ENCODE results near the gene PPFIBP1.
"Not testable (repeated sequence)": the region's sequence is repeated elsewhere in the genome, so short reads cannot be mapped to it uniquely, and the experiment has no call there.

Gene PPFIBP1

GRCh38 chr12:27620121-27620520 is 96.1 kb downstream of the PPFIBP1 start:
- no peak overlapping the region for H3K4me3 ChIP-seq (ENCODE audit: low read depth, low read length)

GRCh38 chr12:27622436-27623195 is 98.6 kb downstream of the PPFIBP1 start:
- no peak overlapping the region for H3K4me3 ChIP-seq (ENCODE audit: low read depth, low read length)

DNA sequence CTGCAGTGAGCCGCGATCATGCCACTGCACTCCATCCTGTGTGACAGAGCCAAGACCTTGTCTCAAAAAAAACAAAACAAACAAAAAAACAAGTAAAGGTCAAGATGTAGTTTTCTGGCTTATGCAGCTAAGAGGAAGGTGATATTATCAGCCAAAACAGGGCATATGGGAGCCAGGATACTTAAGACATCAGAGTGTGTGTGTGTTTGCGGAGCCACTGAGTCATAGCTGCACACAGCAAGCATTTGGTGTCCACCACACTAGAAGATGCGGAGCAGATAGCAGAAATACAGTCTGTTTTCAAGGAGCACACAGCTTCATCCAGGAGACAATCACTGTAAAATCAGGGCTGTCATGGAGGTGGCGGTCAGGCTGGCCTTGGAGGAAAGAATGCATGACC is 99.6 kb downstream of the PPFIBP1 start:
- no peak overlapping the region for H3K4me3 ChIP-seq (ENCODE audit: low read depth, low read length)

DNA sequence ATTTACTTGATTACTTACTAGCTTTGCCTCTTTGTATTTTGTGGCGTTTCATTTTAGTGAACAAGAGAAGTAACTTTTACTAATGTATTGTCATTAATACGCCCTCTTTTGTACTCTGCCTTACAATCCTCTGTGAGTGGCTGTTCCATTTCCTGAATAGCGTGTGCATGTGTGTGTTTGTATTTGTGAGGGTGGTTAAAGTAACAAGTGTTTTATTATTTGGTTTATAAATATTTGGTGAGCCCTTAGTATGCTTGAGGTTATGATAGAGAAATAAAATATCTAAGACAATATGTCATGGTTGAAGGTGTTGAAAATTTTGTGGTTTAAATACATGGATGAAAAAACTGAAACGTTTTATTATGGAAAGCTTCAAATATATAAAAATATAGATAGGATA is 100.6 kb downstream of the PPFIBP1 start:
- no peak overlapping the region for H3K4me3 ChIP-seq (ENCODE audit: low read depth, low read length)

GRCh38 chr12:27627123-27627852 is 103.3 kb downstream of the PPFIBP1 start:
- no peak overlapping the region for H3K4me3 ChIP-seq (ENCODE audit: low read depth, low read length)

DNA sequence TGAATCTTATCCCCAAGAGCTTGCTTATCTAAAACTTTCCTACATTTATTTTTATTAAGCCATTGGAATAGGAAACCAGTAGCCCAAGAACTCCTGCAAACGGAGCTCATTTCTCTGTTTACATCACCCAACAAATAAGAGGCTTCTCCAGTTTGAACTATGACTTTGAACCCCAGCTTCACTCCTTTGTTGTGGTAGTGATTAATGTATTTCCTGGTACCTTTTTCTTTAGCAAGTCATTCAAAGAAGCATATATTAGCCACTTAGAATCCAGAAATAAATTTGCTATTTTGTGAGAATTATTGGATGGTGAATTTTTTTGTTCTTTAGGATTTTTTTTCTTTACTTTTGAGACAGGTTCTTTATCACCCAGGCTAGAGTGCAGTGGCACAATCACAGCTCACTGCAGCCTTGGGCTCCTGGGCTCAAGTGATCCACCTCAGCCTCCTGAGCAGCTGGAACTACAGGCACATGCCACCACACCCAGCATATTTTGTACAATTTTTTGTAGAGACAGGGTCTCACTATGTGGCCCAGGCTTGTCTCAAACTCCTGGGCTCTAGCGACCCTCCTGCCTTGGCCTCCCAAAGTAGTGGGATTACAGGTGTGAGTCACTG is 104.0 kb downstream of the PPFIBP1 start:
- not testable (repeated sequence) for H3K4me3 ChIP-seq (ENCODE audit: low read depth, low read length)

DNA sequence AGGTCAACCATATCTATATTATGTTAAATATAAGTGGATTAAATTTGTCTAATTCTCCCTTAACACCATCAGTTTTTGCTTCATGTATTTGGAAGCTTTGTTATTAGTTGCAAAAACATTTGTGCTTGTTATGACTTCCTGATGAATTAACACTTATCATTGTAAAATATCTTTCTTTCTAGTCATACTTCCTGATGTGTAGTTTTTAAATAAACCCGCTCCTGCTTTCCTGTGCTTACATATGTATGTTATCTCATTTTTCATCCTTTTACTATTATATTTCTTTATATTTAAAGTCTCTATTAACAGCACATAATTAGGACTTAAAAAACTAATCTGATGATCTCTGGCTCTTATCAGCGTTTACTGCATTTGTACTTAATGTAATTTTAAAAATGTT is 106.2 kb downstream of the PPFIBP1 start:
- H3K4me3 ChIP-seq (ENCODE audit: low read depth, low read length): not testable (repeated sequence)

- no peak overlapping the region for H3K4me3 ChIP-seq (ENCODE audit: low read depth, low read length)
Measured at GRCh38 chr12:27631365-27631764, 107.4 kb downstream of the PPFIBP1 start.

DNA sequence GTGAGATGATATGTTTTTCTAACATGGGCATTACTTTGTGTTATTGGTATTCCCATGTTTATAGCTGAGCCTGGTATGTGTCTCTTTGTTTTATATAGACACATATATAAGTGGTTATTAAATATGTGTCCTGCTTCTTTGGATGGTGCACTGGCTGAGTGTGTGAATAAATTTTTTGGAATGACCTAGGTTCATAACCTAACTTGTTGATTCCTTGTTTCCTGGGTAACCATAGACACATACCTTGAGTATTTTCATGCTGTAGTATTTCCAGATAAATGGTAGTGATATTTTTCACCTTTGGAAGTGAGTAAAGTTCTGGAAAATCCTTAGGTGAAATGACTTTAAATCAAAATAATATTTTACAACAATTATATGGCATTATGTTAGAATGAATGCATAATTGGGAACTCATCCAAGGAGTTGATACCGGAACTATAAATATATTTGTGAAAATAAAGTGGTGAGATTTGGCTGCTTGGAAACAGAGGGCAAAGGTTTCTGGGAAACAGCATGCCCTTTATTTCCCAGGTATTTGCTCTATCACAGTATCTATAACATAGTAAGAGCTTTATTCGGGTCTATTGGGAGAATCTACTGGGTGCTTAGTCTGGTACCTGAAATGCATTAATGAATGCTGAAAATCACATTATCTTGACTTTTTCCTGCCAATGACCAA is 107.9 kb downstream of the PPFIBP1 start:
- H3K4me3 ChIP-seq (ENCODE audit: low read depth, low read length): no peak overlapping the region

GRCh38 chr12:27635349-27635972 is 111.5 kb downstream of the PPFIBP1 start:
- H3K4me3 ChIP-seq (ENCODE audit: low read depth, low read length): no peak overlapping the region

DNA sequence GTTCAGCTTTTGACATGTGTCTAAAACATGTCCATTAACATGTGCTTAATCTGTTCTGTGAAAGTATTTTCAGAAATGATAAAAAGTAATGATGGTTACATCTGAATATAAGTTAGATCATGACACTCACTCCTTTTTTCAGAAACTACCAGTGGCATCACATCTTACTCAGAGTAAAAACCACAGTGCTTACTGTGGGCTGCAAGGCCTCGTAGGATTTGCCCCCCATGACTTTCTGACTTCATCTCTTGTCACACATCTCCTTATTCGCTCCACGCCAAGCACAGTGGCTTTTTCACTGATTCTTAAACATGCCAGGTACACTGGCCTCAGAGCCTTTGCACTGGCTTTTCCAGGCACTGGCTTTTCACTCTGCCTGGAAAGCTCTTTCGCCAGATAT is 112.6 kb downstream of the PPFIBP1 start:
- H3K4me3 ChIP-seq (ENCODE audit: low read depth, low read length): not testable (repeated sequence)

GRCh38 chr12:27637524-27637923 is 113.5 kb downstream of the PPFIBP1 start:
- no peak overlapping the region for H3K4me3 ChIP-seq (ENCODE audit: low read depth, low read length)

- H3K4me3 ChIP-seq (ENCODE audit: low read depth, low read length): no peak overlapping the region
Measured at GRCh38 chr12:27639265-27639664, 115.3 kb downstream of the PPFIBP1 start.

DNA sequence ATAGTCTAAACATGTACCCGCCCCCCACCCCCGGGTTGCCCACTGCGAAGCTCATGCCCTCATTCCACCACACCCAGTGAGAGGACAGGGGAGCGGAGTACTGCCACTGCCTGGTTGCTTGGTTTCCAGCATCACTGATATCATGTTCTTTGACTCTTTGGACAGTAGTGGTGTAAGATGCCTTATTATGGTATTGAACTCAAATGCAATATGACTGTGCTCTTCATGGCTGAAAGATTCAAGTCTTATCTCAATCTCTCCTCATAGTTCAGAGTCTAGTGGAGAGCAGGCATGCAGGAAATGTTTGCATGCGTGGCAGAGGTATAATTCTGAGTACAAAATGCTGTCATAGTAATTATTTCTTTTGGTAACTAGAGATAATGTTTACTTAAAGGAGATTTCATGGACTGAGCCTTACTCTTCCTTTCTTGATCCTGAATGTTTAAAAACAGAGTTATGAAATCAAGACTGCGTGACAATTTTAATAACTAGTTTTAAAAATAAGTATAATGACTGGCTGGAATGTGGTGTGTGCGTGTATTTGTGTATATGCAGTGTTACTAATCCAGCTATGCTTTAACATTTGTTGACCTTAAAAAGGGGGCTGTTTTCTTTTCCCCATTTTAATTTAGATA is 116.7 kb downstream of the PPFIBP1 start:
- not testable (repeated sequence) for H3K4me3 ChIP-seq (ENCODE audit: low read depth, low read length)

- H3K4me3 ChIP-seq (ENCODE audit: low read depth, low read length): not testable (repeated sequence)
Measured at GRCh38 chr12:27642361-27642760, 118.4 kb downstream of the PPFIBP1 start.

DNA sequence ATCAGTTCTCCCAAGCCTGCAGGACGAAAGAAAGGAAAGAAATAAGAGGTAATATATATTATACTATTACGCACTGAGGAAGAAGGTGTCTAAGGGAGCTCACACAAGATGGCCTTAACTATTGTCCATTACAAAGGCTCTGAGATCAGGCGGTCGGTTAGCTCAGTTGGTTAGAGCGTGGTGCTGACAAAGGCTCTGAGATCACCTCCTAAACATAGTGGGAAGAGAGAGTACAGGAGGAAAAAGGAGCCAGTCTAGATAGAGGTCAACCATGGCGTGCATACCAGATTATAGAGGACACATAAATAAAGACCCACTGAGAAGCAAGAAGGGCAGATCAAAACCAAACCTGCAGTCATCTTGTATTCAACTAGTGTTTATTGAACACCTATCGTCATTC is 118.9 kb downstream of the PPFIBP1 start:
- H3K4me3 ChIP-seq (ENCODE audit: low read depth, low read length): not testable (repeated sequence)

DNA sequence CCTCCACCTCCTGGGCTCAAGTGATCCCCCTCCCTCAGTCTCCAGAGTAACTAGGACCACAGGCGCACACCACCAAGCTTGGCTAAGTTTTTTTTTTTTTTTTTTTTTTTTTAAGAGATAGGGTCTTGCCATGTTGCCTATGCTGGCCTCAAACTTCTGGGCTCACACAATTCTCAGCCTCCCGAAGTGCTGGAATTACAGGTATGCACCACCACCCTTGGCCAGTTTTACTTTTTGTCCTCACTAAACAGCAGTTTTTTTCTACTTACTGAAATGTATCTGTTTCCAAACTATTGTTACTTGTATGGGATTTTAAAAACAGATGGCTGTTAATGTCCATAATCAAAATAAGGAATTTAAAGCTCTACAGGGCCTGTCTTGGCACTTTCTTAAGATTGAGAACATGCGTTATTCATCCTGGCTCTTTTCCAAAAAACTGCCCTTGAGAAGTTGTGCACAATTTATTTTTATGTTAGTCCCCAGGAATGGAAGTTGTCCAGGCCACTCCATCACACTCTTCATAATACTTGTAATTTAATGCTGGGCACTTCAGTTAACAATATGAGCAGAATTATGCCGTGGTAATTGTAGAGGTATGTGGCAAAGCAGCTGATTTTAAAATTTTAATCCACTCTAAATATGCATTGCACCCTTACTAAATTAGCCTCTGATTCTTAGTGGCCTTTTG is 120.3 kb downstream of the PPFIBP1 start:
- H3K4me3 ChIP-seq (ENCODE audit: low read depth, low read length): no peak overlapping the region

- H3K4me3 ChIP-seq (ENCODE audit: low read depth, low read length): no peak overlapping the region
Measured at GRCh38 chr12:27645671-27646070, 121.7 kb downstream of the PPFIBP1 start.

GRCh38 chr12:27646149-27646548 is 122.1 kb downstream of the PPFIBP1 start:
- H3K4me3 ChIP-seq (ENCODE audit: low read depth, low read length): no peak overlapping the region

DNA sequence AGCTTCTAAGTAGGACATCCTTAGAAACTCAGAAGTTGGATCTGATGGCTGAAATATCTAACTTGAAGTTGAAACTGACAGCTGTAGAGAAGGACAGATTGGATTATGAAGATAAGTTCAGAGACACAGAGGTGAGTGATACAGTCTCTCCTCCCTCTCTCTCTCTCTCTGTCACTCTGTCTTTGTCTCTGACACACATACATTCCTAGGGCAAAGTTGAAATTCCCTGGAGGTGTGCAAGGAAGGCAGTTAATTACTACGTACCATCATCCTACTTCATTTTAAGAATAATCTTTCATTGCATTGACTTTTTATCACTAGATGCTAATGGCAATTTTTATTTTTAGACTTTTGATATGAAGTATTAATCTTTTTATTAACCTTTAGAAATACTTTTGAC is 126.0 kb downstream of the PPFIBP1 start:
- H3K4me3 ChIP-seq (ENCODE audit: low read depth, low read length): no peak overlapping the region

Measured in iPS-11a (cell line).